GM20000 (cell line): ENCODE measurements around the gene SLC35F3.

Source experiments
- DNase-seq: peaks from one replicate; pipeline ENCODE4 v3.0.0; 2012; ENCODE audit warnings: low spot score
- CTCF ChIP-seq: IDR thresholded peaks from 2 replicates; pipeline ENCODE4 v1.5.1; 2012; ENCODE audit warnings: mild to moderate bottlenecking, control low read depth; ENCODE audit errors: extremely low read depth, missing control alignments

The SLC35F3 gene

GRCh38 chr1:233904633-233905415 is at the start of gene SLC35F3:
Gene SLC35F3 (plus strand): TSS chr1:233904676.
- peak; percentile 32 for DNase-seq
- TF ChIP-seq CTCF, result no peak

GRCh38 chr1:233859446-233859845 is 45.0 kb upstream of the SLC35F3 start:
- TF ChIP-seq CTCF, result no peak
- DNase-seq, result no peak

- DNase-seq, result no peak
- no peak for TF ChIP-seq CTCF
Measured at GRCh38 chr1:233863901-233864545, 40.5 kb upstream of the SLC35F3 start.

- no peak for DNase-seq
- no peak for TF ChIP-seq CTCF
Measured at GRCh38 chr1:233864578-233864977, 39.9 kb upstream of the SLC35F3 start.

- no peak for DNase-seq
- TF ChIP-seq CTCF, result no peak
Measured at GRCh38 chr1:233865216-233865615, 39.3 kb upstream of the SLC35F3 start.

- no peak for DNase-seq
- TF ChIP-seq CTCF, result no peak
Measured at GRCh38 chr1:233865902-233866301, 38.6 kb upstream of the SLC35F3 start.

- DNase-seq, result no peak
- TF ChIP-seq CTCF, result no peak
Measured at GRCh38 chr1:233867028-233867427, 37.4 kb upstream of the SLC35F3 start.
